HepG2 (cell line): ENCODE results near the gene WNT2B. TPM values are rescaled to one million over a fixed set of nuclear protein-coding genes. Genes with fewer than 3 reads are reported as not detected.

Experiments used
- ATAC-seq: fragments of 200-7000 bp; cut with Tn5 transposase; 3 replicates; pipeline ENCODE4 v1.9.1; 2020; ENCODE audit warnings: mild to moderate bottlenecking, moderate library complexity
- BruUV-seq: library from RNA; stranded (reverse); fragments of 400-500 nt; replicated peaks from 2 replicates; lab custom pipeline; 2021; lab: Mats Ljungman, UMichigan
- CTCF ChIA-PET: fragments of 300-600 bp; formaldehyde crosslinking; extraction: SDS; loops from one replicate; lab custom pipeline; 2021; ENCODE audit warnings: low total read pairs, inconsistent platforms, low intra/inter-chr PET ratio; lab: Yijun Ruan, JAX
- POLR2A ChIA-PET: fragments of 350-600 bp; sonication (Branson Sonifier 250); formaldehyde crosslinking; loops from one replicate; lab custom pipeline; 2020; ENCODE audit warnings: antibody characterized with exemption, inconsistent platforms; lab: Yijun Ruan, JAX
- DNase-seq: peaks from one replicate; pipeline ENCODE4 v3.0.0-alpha.2; 2015; ENCODE audit warnings: low spot score
- FAIRE-seq: peaks from 3 replicates; lab custom pipeline; 2011; peaks lifted over from hg19 to GRCh38; lab: Jason Lieb, UNC
- H2AFZ ChIP-seq: one replicate; pipeline ENCODE4 v1.6.1; 2011; ENCODE audit warnings: low read length, inconsistent platforms
- H3K27ac ChIP-seq: fragments of 300-600 bp; 3 replicates; pipeline ENCODE4 v1.8.0; 2011; ENCODE audit warnings: mixed run types, mild to moderate bottlenecking, mixed read lengths, low read length, inconsistent platforms; ENCODE audit not compliant: insufficient read depth; ENCODE audit errors: extremely low read length
- H3K27me3 ChIP-seq, 2 experiments: fragments of 200-600 bp in 1 of 2; 2 replicates in 1 of 2; 3 replicates in 1 of 2; pipeline versions ENCODE4 v1.6.0 to v1.8.0; 2011; ENCODE audit warnings: low read length in 2 of 2, mild to moderate bottlenecking in 2 of 2, moderate library complexity in 2 of 2, inconsistent platforms in 1 of 2; ENCODE audit not compliant: insufficient read depth in 2 of 2, control insufficient read depth in 1 of 2
- H3K36me3 ChIP-seq, 2 experiments: fragments of 200-600 bp in 1 of 2; replicated peaks in 1 of 2; 2 replicates in 1 of 2; 3 replicates in 1 of 2; pipeline versions ENCODE4 v1.5.1 to v1.8.0; 2011; ENCODE audit warnings: low read length in 2 of 2, inconsistent platforms in 1 of 2; ENCODE audit not compliant: insufficient read depth in 2 of 2, control insufficient read depth in 1 of 2
- H3K4me1 ChIP-seq: 2 replicates; pipeline ENCODE4 v1.5.1; 2012; ENCODE audit warnings: low read length, inconsistent platforms; ENCODE audit not compliant: insufficient read depth
- H3K4me2 ChIP-seq: 2 replicates; pipeline ENCODE4 v1.6.0; 2011; ENCODE audit warnings: low read depth, low read length, inconsistent platforms
- H3K4me3 ChIP-seq, 3 experiments: fragments of 200-600 bp in 1 of 3; sonication (generic), shearing (Covaris generic) in 1 of 3; replicated peaks in 1 of 3; 2 replicates each; pipeline ENCODE4 v1.5.1; 2011 to 2016; ENCODE audit warnings: low read length in 3 of 3, inconsistent platforms in 2 of 3, low read depth in 2 of 3, mild to moderate bottlenecking in 2 of 3, control low read depth in 1 of 3, mixed read lengths in 1 of 3; ENCODE audit not compliant: insufficient read depth in 1 of 3
- H3K79me2 ChIP-seq: one replicate; pipeline ENCODE4 v1.6.1; 2011; ENCODE audit warnings: low read length, inconsistent platforms; ENCODE audit not compliant: insufficient read depth
- H3K9ac ChIP-seq: 2 replicates; pipeline ENCODE4 v1.6.0; 2011; ENCODE audit warnings: mild to moderate bottlenecking, low read depth, low read length, inconsistent platforms; ENCODE audit not compliant: insufficient read depth
- H3K9me3 ChIP-seq: 2 replicates; pipeline ENCODE4 v1.5.1; 2012; ENCODE audit warnings: mild to moderate bottlenecking, low read length
- H4K20me1 ChIP-seq: 2 replicates; pipeline ENCODE4 v1.6.0; 2011; ENCODE audit warnings: inconsistent platforms, mild to moderate bottlenecking, low read length, moderate library complexity; ENCODE audit not compliant: insufficient read depth
- GPN1 ChIP-seq: sonication (generic); formaldehyde crosslinking; IDR thresholded peaks from 2 replicates; pipeline ENCODE4 v1.5.1; 2020; ENCODE audit warnings: missing genetic modification reagents, borderline replicate concordance
- HMG20B ChIP-seq: conservative IDR thresholded peaks from 2 replicates; pipeline ENCODE4 v1.6.1; 2016; ENCODE audit warnings: missing genetic modification reagents, missing compliant biosample characterization
- HNRNPH1 ChIP-seq: fragments of 200-400 bp; formaldehyde crosslinking; optimal IDR thresholded peaks from 2 replicates; pipeline ENCODE3; 2017; ENCODE audit warnings: mild to moderate bottlenecking, low read depth, low read length
- IKZF1 ChIP-seq: fragments of 450-650 bp; IDR thresholded peaks from 2 replicates; pipeline ENCODE4 v1.7.1; 2016
- SIX1 ChIP-seq: sonication (generic); formaldehyde crosslinking; IDR thresholded peaks from 2 replicates; pipeline ENCODE4 v1.4.0; 2020; ENCODE audit warnings: missing genetic modification reagents, borderline replicate concordance
- TOPORS ChIP-seq: sonication (generic); formaldehyde crosslinking; IDR thresholded peaks from 2 replicates; pipeline ENCODE4 v1.8.0; 2023; ENCODE audit warnings: mild to moderate bottlenecking, missing genetic modification reagents
- XBP1 ChIP-seq: sonication (generic); formaldehyde crosslinking; IDR thresholded peaks from 2 replicates; pipeline ENCODE4 v1.5.0; 2020; ENCODE audit warnings: missing genetic modification reagents
- ZMYM2 ChIP-seq: sonication (generic); formaldehyde crosslinking; IDR thresholded peaks from 2 replicates; pipeline ENCODE4 v1.8.0; 2022; ENCODE audit warnings: mild to moderate bottlenecking, missing genetic modification reagents
- ZNF24 ChIP-seq: fragments of 450-650 bp; IDR thresholded peaks from 2 replicates; pipeline ENCODE4 v1.6.1; 2017; ENCODE audit warnings: antibody characterized with exemption, mild to moderate bottlenecking
- ZNF263 ChIP-seq: sonication (generic); formaldehyde crosslinking; IDR thresholded peaks from 2 replicates; pipeline ENCODE4 v1.4.0; 2020; ENCODE audit warnings: missing genetic modification reagents
- ZNF331 ChIP-seq: sonication (generic); formaldehyde crosslinking; IDR thresholded peaks from 2 replicates; pipeline ENCODE4 v1.4.0; 2020; ENCODE audit warnings: missing genetic modification reagents
- ZNF446 ChIP-seq: sonication (generic); formaldehyde crosslinking; IDR thresholded peaks from 2 replicates; pipeline ENCODE4 v1.5.0; 2020; ENCODE audit warnings: mild to moderate bottlenecking, missing genetic modification reagents
- WGBS: methylation state at CpG from one replicate; pipeline ENCODE4 v1.1.6; 2017; ENCODE audit warnings: low lambda C conversion rate; 5-methylcytosine and 5-hydroxymethylcytosine counted together
- in situ Hi-C: cut with HindIII; loops from 2 replicates; pipeline ENCODE4 v1.10.0; 2017; ENCODE audit warnings: low pct_unique_long_range_greater_than_20kb; ENCODE audit not compliant: extremely low pct_ligation_motif_present
- intact Hi-C: fragments of 100-400 bp; cut with micrococcal nuclease; formaldehyde crosslinking; loops from one replicate; pipeline ENCODE4 v1.10.0; 2022; ENCODE audit not compliant: unreplicated experiment
- polyA plus RNA-seq, 8 experiments: library from polyadenylated mRNA; depleted of rRNA in 3 of 8; stranded (reverse) in 7 of 8; unstranded in 1 of 8; fragments of >200 nt; fragmentation: Illumina TruSeq in 4 of 8; extraction: Trizol in 4 of 8; gene quantifications; 2 replicates each; pipeline versions ENCODE4 v1.2.1 to v1.2.3, GENCODE V29; 2011 to 2016; ENCODE audit warnings: low read depth in 4 of 8, missing spikeins in 1 of 8, mixed read lengths in 1 of 8; ENCODE audit not compliant: insufficient read depth in 1 of 8
- total RNA-seq, 5 experiments: library from RNA; depleted of rRNA; stranded (reverse); fragments of >200 nt; fragmentation: Illumina TruSeq; extraction: Trizol; gene quantifications; 2 replicates each; pipeline ENCODE4 v1.2.3, GENCODE V29; 2016; ENCODE audit warnings: low read depth in 1 of 5
- TF ChIP-seq, protein P1 (sequence below): sonication (generic); formaldehyde crosslinking; IDR thresholded peaks from 2 replicates; pipeline ENCODE4 v1.4.0; 2020; ENCODE audit warnings: missing genetic modification reagents, borderline replicate concordance
- TF ChIP-seq, protein P2 (sequence below): IDR thresholded peaks from 2 replicates; pipeline ENCODE4 v1.6.1; 2016; ENCODE audit warnings: low read depth, borderline replicate concordance

WNT2B gene
- total and polyA plus RNA-seq, 2 of the 13 experiments (the other 11 are each of a cell fraction or from before 2014, with no cell fraction given), result 0.11 to 0.32 TPM

DNA sequence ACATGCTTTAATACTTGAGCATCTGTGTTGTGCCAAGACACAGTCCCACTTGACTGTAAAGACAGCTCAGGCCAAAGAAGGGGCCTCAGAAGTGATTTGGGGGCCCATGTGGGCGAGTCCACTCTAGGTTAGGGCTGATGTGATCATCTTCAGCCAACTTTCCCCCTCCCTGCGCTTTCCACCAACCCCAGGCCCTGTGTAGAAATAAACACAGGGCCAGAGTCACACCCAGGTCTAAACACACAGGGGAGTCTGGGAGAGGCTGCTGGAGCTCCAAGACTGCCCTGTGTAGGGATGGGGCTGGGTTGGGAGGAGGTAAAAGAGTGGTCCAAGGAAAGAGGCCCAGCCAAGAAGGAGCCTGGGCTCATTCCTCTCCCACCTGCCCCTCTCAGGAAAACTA is 2.5 kb upstream of the WNT2B start (continued):
- TF ChIP-seq, protein P1, sequence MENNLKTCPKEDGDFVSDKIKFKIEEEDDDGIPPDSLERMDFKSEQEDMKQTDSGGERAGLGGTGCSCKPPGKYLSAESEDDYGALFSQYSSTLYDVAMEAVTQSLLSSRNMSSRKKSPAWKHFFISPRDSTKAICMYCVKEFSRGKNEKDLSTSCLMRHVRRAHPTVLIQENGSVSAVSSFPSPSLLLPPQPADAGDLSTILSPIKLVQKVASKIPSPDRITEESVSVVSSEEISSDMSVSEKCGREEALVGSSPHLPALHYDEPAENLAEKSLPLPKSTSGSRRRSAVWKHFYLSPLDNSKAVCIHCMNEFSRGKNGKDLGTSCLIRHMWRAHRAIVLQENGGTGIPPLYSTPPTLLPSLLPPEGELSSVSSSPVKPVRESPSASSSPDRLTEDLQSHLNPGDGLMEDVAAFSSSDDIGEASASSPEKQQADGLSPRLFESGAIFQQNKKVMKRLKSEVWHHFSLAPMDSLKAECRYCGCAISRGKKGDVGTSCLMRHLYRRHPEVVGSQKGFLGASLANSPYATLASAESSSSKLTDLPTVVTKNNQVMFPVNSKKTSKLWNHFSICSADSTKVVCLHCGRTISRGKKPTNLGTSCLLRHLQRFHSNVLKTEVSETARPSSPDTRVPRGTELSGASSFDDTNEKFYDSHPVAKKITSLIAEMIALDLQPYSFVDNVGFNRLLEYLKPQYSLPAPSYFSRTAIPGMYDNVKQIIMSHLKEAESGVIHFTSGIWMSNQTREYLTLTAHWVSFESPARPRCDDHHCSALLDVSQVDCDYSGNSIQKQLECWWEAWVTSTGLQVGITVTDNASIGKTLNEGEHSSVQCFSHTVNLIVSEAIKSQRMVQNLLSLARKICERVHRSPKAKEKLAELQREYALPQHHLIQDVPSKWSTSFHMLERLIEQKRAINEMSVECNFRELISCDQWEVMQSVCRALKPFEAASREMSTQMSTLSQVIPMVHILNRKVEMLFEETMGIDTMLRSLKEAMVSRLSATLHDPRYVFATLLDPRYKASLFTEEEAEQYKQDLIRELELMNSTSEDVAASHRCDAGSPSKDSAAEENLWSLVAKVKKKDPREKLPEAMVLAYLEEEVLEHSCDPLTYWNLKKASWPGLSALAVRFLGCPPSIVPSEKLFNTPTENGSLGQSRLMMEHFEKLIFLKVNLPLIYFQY (CRISPR knock-in tag), result no peak
- TF ChIP-seq ZNF331 (CRISPR knock-in tag) (no peak), ZNF24 (no peak), HNRNPH1 (no peak), HMG20B (CRISPR knock-in tag) (no peak), IKZF1 (no peak)

DNA sequence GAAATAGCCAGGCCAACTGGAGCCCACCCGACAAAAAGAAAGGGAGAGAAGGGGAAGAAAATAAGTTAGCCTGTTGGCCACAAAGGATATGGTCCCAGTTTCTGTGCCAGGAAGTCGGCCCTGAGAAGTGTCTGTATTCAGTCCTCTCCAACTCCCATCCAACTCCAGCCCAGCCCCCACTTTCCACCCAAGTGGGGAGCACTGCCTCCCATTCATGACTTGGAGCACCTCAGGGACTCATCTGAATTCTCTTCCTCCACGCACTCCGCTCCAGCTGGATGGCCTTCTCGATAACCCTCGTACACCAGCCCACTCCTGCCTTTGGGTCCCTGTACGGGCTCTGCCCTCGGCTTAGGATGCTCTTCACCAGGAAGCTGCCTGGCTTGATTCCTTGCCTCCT is 2.0 kb upstream of the WNT2B start:
- FAIRE-seq (no peak), ATAC-seq (no peak), DNase-seq (no peak)
- in situ Hi-C loops, result loop anchor here (10.0 kb wide), 1 partner anchor 198 kb away; the partner anchor contains the start of gene RHOC
- Histone ChIP-seq H3K79me2 (no peaks in the 10 kb centered on the region), H3K9ac (no peak overlapping the region), H3K4me2 (no peak overlapping the region), H3K4me3 (no peak overlapping the region), H3K27me3 (peaks cover 18 to 92% of the 10 kb centered on the region in 2 experiments; a peak in 4 of 5 replicates), H4K20me1 (peaks cover 2% of the 10 kb centered on the region; the same call in 1 of the 2 replicates), H3K27ac (no peak overlapping the region), H2AFZ (no peak overlapping the region), H3K4me1 (peaks cover 22% of the 10 kb centered on the region), H3K9me3 (no peaks in the 10 kb centered on the region), H3K36me3 (no peaks in the 10 kb centered on the region)
- BruUV-seq, result no TSS peak
- intact Hi-C loops, result no loop called here
- 63% methylated on average over 8 of the region's 8 CpGs for WGBS
- ChIA-PET CTCF (no interaction called here), POLR2A (no interaction called here)
- no peak for TF ChIP-seq ZNF446 (CRISPR knock-in tag)
- no peak for TF ChIP-seq TOPORS (CRISPR knock-in tag)
- peak; percentile 55; the same call in 1 of the 2 replicates for TF ChIP-seq ZNF263 (CRISPR knock-in tag)
- no peak for TF ChIP-seq XBP1 (CRISPR knock-in tag)
- TF ChIP-seq, protein P2, sequence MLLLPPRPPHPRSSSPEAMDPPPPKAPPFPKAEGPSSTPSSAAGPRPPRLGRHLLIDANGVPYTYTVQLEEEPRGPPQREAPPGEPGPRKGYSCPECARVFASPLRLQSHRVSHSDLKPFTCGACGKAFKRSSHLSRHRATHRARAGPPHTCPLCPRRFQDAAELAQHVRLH (CRISPR knock-in tag), result no peak
- TF ChIP-seq GPN1 (CRISPR knock-in tag), result no peak
- no peak for TF ChIP-seq ZMYM2
- no peak for TF ChIP-seq SIX1 (CRISPR knock-in tag)
